GM18858 (cell line): ENCODE results near the gene TLNRD1.

Experiments used
- ATAC-seq: cut with Tn5 transposase; IDR thresholded peaks from one replicate; pipeline ENCODE4 v1.9.1; 2021; ENCODE audit not compliant: unreplicated experiment

TLNRD1 gene

GRCh38 chr15:81001152-81002008, 657 bp downstream of the TLNRD1 start:
- peak; percentile 23 for ATAC-seq

GRCh38 chr15:81002009-81002330, 1.2 kb downstream of the TLNRD1 start:
- ATAC-seq = no peak

- ATAC-seq = no peak
Observed at GRCh38 chr15:81002331-81003096, 1.8 kb downstream of the TLNRD1 start.

GRCh38 chr15:81003097-81003350, 2.3 kb downstream of the TLNRD1 start:
- ATAC-seq = no peak

GRCh38 chr15:81006124-81006523, 5.4 kb downstream of the TLNRD1 start:
- ATAC-seq = no peak

GRCh38 chr15:81007428-81008064, 6.8 kb downstream of the TLNRD1 start:
- ATAC-seq = no peak

GRCh38 chr15:81008312-81008711, 7.6 kb downstream of the TLNRD1 start:
- ATAC-seq = no peak

- no peak for ATAC-seq
Observed at GRCh38 chr15:81010086-81010485, 9.4 kb downstream of the TLNRD1 start.

GRCh38 chr15:81011593-81011992, 10.9 kb downstream of the TLNRD1 start:
- no peak for ATAC-seq

GRCh38 chr15:81012588-81012987, 11.9 kb downstream of the TLNRD1 start:
- no peak for ATAC-seq

GRCh38 chr15:81013396-81013929, 12.7 kb downstream of the TLNRD1 start:
- ATAC-seq = no peak

GRCh38 chr15:81014446-81015093, 13.8 kb downstream of the TLNRD1 start:
- no peak for ATAC-seq

GRCh38 chr15:81015621-81016488, 15.1 kb downstream of the TLNRD1 start:
- no peak for ATAC-seq

GRCh38 chr15:81016489-81017068, 15.9 kb downstream of the TLNRD1 start:
- ATAC-seq = no peak

GRCh38 chr15:81018197-81018596, 17.5 kb downstream of the TLNRD1 start:
- ATAC-seq = no peak

GRCh38 chr15:81021321-81021720, 20.6 kb downstream of the TLNRD1 start:
- no peak for ATAC-seq

GRCh38 chr15:81023483-81024264, 23.0 kb downstream of the TLNRD1 start:
- ATAC-seq = peak; percentile 91

- no peak for ATAC-seq
Observed at GRCh38 chr15:81024265-81024872, 23.6 kb downstream of the TLNRD1 start.

GRCh38 chr15:81024936-81025335, 24.2 kb downstream of the TLNRD1 start:
- no peak for ATAC-seq
